ENCODE results near the gene MORN3.
"Not testable (repeated sequence)": the region's sequence is repeated elsewhere in the genome, so short reads cannot be mapped to it uniquely, and the experiment has no call there.

Gene MORN3

DNA sequence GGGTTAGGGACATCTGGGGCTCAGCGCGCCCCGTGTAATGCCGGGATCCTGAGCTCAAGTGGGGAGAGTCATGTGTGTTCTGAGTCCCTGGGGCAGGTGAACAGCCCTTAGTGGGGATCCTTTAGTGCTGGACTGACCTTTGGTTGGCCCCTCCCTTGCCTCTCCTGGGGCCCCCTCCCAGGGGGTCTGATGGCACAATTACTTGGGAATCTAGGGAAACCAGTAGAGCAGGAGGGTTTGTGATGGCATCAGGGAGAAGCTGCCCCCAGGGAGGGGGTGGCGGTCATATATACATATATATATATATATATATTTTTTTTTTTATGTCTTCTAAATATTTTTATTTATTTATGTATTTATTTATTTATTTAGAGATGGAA is at the start of gene MORN3:
Gene MORN3 (minus strand): TSS at position 134 of the 380 bp plus-strand sequence. CDS start 171 bp downstream, outside the sequence.
- H3K9me3 Mint-ChIP-seq = no peaks in the 10 kb centered on the region
- peaks cover 35% of the 10 kb centered on the region for H3K4me1 Mint-ChIP-seq (ENCODE audit: low read depth)
- peaks cover 6% of the 10 kb centered on the region for H3K36me3 Mint-ChIP-seq (ENCODE audit: low read depth)
- H3K4me3 Mint-ChIP-seq = no peak within 1 kb of the TSS
- no peaks in the 10 kb centered on the region for H3K27me3 Mint-ChIP-seq (ENCODE audit: low read depth)
- H3K27ac Mint-ChIP-seq = peak within 1 kb of the TSS; percentile 15

DNA sequence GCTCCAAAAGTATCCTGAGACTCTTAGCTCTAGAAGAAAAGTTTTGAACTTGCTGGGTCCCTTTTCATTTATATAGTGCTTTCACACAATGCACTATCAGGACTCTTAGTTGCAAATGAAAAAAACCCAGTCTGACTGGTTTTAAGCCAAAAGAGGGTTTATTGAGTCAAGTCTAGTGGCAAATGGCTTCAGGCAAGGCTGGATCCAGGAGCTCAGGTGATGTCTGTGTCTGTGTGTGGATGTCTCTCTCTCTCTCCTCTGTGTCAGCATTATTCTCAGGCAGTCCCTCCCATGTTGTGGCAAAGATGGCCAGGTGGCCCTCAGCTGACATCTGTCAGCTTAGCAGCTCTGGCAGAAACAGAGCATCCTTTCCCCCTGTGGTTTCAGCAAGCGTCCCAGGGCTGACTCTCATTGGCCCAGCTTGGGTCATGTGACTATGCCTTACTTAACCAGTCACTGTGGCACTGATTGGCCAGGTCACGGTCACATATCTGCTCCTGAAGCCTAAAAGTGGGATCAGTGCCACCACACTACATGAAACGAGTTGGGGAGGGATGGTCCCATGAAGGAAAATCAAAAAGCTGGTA is 49.3 kb upstream of the MORN3 start:
- Mint-ChIP-seq H3K9me3 (no peaks in the 10 kb centered on the region), H3K36me3 (ENCODE audit: low read depth) (peaks cover 4% of the 10 kb centered on the region), H3K4me3 (no peak overlapping the region), H3K27me3 (ENCODE audit: low read depth) (no peaks in the 10 kb centered on the region), H3K27ac (no peak overlapping the region), H3K4me1 (ENCODE audit: low read depth) (peaks cover 10% of the 10 kb centered on the region)

DNA sequence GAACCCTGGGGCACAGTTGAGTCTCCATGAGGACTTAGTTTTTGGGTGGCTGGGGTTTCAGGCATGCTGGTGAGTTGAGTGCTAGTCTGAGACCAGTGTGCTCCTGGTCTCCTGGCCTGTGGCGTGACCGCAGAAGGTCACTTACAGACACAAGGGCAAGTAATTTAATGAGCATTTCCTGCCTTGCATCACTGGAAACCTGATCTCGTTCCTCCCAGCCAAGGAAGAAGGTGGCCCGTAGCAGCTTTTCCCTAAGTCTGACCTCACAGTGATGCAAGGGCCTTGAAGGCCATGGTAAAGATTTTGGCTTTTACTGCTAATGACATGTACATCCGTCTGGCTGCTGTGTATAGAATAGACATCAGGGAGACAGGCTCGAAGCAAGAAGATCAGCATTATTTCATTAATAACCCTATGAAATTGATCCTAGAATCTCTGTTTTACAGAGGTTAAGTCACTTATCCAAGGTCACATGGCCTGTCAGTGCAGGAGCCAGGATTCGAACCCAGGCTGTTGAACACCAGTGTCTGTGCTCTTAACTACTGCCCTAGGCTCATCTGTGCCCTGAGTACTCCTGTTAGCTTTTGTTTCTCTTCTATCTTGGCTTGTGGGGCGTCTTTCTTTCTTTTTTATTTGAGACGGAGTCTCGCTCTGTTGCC is 47.7 kb upstream of the MORN3 start:
- peaks cover 16% of the 10 kb centered on the region for H3K4me1 Mint-ChIP-seq (ENCODE audit: low read depth)
- H3K9me3 Mint-ChIP-seq = no peaks in the 10 kb centered on the region
- H3K36me3 Mint-ChIP-seq (ENCODE audit: low read depth) = peaks cover 4% of the 10 kb centered on the region
- H3K4me3 Mint-ChIP-seq = no peak overlapping the region
- H3K27me3 Mint-ChIP-seq (ENCODE audit: low read depth) = no peaks in the 10 kb centered on the region
- H3K27ac Mint-ChIP-seq = no peak overlapping the region

- H3K4me3 Mint-ChIP-seq = no peak overlapping the region
Measured at GRCh38 chr12:121715862-121716435, 46.5 kb upstream of the MORN3 start.

DNA sequence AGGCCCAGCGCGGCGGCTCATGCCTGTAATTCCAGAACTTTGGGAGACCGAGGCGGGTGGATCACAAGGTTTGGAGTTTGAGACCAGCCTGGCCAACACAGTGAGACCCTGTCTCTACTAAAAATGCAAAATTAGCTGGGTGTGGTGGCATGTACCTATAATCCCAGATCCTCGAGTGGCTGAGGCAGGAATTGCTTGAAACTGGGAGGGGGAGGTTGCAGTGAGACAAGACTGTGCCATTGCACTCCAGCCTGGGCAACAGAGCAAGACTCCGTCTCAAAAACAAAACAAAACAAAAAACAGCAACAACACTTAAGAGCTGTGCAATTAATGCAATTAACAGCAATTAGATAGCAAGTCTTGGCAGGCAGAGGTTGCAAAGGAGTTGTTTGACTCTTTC is 45.6 kb upstream of the MORN3 start:
- H3K4me3 Mint-ChIP-seq; H3K27ac Mint-ChIP-seq; H3K9me3 Mint-ChIP-seq; H3K36me3 Mint-ChIP-seq (ENCODE audit: low read depth); H3K27me3 Mint-ChIP-seq (ENCODE audit: low read depth): not testable (repeated sequence)
- H3K4me1 Mint-ChIP-seq (ENCODE audit: low read depth) = peaks cover 21% of the 10 kb centered on the region

More at GRCh38 chr12:121715862-121716435, 46.5 kb upstream of the MORN3 start:
- Mint-ChIP-seq H3K4me1 (ENCODE audit: low read depth) (peaks cover 21% of the 10 kb centered on the region), H3K36me3 (ENCODE audit: low read depth) (peaks cover 4% of the 10 kb centered on the region), H3K27me3 (ENCODE audit: low read depth) (no peaks in the 10 kb centered on the region), H3K9me3 (no peaks in the 10 kb centered on the region), H3K27ac (no peak overlapping the region)

GRCh38 chr12:121713793-121714192 is 44.3 kb upstream of the MORN3 start:
- Mint-ChIP-seq H3K27ac (peak overlapping the region; percentile 68), H3K9me3 (no peaks in the 10 kb centered on the region), H3K4me1 (ENCODE audit: low read depth) (peaks cover 20% of the 10 kb centered on the region), H3K4me3 (peak overlapping the region; percentile 78), H3K27me3 (ENCODE audit: low read depth) (peaks cover 4% of the 10 kb centered on the region), H3K36me3 (ENCODE audit: low read depth) (peaks cover 2% of the 10 kb centered on the region)

GRCh38 chr12:121713257-121713777 is 43.9 kb upstream of the MORN3 start:
- Mint-ChIP-seq H3K27me3 (ENCODE audit: low read depth) (peaks cover 4% of the 10 kb centered on the region), H3K36me3 (ENCODE audit: low read depth) (peaks cover 1% of the 10 kb centered on the region), H3K4me1 (ENCODE audit: low read depth) (peaks cover 18% of the 10 kb centered on the region), H3K9me3 (no peaks in the 10 kb centered on the region), H3K4me3 (peak overlapping the region; percentile 78), H3K27ac (peak overlapping the region; percentile 68)

DNA sequence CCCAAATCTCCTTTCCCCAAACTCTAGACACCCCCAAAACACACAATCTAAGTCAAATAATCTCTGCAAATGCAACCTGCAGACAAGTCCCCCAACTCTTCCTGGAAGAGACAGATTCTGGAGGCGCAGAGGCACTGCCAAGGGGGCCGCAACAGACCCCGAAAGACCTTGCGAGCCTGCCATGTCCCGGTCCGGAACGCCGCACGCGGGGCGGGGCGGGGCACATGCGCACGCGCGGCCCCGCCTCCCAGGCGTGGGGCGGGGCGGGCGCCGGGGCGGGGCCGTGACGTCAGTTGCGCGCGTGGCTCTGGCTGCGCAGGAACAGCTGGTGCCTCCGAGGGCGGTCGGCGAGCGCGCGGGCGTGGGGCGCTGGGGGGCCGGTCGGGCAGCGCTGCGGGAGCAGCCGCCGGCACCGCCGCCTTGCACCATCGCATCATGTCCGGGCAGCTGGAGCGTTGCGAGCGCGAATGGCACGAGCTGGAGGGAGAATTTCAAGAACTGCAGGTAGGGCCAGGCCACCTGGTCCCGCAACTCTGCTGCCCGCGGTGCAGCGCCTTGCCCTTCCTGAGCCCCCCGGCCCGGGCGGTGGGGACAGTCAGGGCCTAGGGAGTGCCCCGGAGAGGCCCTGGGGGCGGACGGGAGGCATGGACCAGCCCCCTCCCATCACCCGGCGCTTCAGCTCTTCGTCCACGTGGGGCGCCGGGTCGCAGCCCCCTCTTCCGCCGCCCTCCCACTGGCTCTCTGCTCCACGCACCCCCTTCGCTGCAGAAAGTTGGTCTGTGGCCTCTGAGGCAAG is 43.2 kb upstream of the MORN3 start, which contains the start of gene TMEM120B:
Gene TMEM120B (plus strand): TSS at position 292 of the 796 bp plus-strand sequence. CDS start 144 bp downstream, at position 436.
- H3K4me1 Mint-ChIP-seq (ENCODE audit: low read depth) = peaks cover 18% of the 10 kb centered on the region
- peak within 1 kb of the TSS; percentile 90 for H3K4me3 Mint-ChIP-seq
- H3K27me3 Mint-ChIP-seq (ENCODE audit: low read depth) = peaks cover 4% of the 10 kb centered on the region
- peak within 1 kb of the TSS; percentile 92 for H3K27ac Mint-ChIP-seq
- peaks cover 1% of the 10 kb centered on the region for H3K36me3 Mint-ChIP-seq (ENCODE audit: low read depth)
- no peaks in the 10 kb centered on the region for H3K9me3 Mint-ChIP-seq

DNA sequence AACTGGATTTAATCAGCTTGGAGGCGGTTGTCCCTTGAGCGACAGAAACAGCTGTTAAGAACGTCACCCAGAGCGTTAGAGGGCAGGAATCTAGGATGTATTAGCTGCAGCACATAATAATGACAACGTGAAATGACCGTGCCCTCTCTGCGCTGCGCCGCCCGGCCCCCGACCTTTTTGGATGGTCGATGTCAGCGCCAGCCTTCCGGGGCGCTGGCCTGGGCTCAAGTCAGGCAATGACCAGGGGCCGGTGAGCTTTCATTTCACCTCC is 42.7 kb upstream of the MORN3 start:
- H3K4me1 Mint-ChIP-seq (ENCODE audit: low read depth) = peaks cover 16% of the 10 kb centered on the region
- peaks cover 4% of the 10 kb centered on the region for H3K27me3 Mint-ChIP-seq (ENCODE audit: low read depth)
- peak overlapping the region; percentile 90 for H3K4me3 Mint-ChIP-seq
- no peaks in the 10 kb centered on the region for H3K9me3 Mint-ChIP-seq
- peaks cover 1% of the 10 kb centered on the region for H3K36me3 Mint-ChIP-seq (ENCODE audit: low read depth)
- peak overlapping the region; percentile 92 for H3K27ac Mint-ChIP-seq

DNA sequence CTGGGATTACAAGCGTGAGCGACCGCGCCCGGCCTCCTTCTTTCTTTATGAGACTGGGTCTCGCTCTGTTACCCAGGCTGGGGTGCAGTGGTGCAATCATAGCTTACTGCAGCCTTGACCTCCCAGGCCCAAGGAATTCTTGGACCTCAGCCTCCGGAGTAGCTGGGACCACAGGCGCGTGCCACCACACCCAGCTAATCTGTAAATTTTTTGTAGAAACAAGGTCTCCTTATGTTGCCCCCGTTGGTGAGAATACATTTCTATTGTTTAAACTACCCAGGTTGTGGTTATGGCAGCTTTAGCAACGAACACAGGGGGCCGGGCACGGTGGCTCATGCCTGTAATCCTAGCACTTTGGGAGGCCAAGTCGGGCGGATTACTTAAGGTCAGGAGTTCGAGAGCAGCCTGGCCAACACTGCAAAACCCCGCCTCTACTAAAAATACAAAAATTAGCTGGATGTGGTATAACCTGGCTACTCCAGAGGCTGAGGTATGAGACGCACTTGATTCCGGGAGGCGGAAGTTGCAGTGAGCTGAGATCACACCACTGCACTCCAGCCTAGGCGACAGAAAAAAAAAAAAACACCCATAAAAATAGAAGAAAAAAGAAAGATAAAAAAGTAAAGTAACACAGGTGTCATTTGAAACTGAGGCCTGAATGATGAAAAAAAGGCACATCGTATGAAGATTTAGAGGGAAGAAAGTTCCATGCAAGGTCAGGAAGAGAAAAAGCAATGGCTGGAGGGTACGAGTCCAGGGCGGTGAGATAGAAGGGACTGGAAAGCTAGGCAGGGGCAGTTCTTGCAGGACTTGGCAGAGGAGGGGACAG is 42.1 kb upstream of the MORN3 start:
- peaks cover 4% of the 10 kb centered on the region for H3K27me3 Mint-ChIP-seq (ENCODE audit: low read depth)
- H3K27ac Mint-ChIP-seq = peak overlapping the region; percentile 92
- H3K36me3 Mint-ChIP-seq (ENCODE audit: low read depth) = peaks cover 1% of the 10 kb centered on the region
- no peaks in the 10 kb centered on the region for H3K9me3 Mint-ChIP-seq
- H3K4me1 Mint-ChIP-seq (ENCODE audit: low read depth) = peaks cover 16% of the 10 kb centered on the region
- peak overlapping the region; percentile 90 for H3K4me3 Mint-ChIP-seq

GRCh38 chr12:121709478-121709961 is 40.1 kb upstream of the MORN3 start:
- no peaks in the 10 kb centered on the region for H3K9me3 Mint-ChIP-seq
- no peak overlapping the region for H3K4me3 Mint-ChIP-seq
- no peak overlapping the region for H3K27ac Mint-ChIP-seq
- H3K36me3 Mint-ChIP-seq (ENCODE audit: low read depth) = no peaks in the 10 kb centered on the region
- peaks cover 16% of the 10 kb centered on the region for H3K4me1 Mint-ChIP-seq (ENCODE audit: low read depth)
- H3K27me3 Mint-ChIP-seq (ENCODE audit: low read depth) = peaks cover 4% of the 10 kb centered on the region

DNA sequence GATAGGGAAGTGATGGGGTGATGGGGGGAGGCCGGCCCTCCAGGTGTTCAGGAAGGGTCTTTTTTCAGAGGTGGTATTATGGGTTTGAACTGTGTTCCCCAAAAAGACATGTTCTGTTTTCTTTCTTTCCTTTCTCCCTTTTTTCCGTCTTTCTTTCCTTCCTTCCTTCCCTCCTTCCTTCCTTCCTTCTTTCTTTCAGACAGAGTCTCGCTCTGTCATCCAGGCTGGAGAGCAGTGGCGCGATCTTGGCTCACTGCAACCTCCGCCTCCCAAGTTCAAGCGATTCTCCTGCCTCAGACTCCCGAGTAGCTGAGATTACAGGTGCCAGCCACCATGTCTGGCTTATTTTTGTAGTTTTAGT is 39.6 kb upstream of the MORN3 start:
- H3K27ac Mint-ChIP-seq; H3K27me3 Mint-ChIP-seq (ENCODE audit: low read depth); H3K4me3 Mint-ChIP-seq; H3K36me3 Mint-ChIP-seq (ENCODE audit: low read depth); H3K9me3 Mint-ChIP-seq: not testable (repeated sequence)
- peaks cover 16% of the 10 kb centered on the region for H3K4me1 Mint-ChIP-seq (ENCODE audit: low read depth)

DNA sequence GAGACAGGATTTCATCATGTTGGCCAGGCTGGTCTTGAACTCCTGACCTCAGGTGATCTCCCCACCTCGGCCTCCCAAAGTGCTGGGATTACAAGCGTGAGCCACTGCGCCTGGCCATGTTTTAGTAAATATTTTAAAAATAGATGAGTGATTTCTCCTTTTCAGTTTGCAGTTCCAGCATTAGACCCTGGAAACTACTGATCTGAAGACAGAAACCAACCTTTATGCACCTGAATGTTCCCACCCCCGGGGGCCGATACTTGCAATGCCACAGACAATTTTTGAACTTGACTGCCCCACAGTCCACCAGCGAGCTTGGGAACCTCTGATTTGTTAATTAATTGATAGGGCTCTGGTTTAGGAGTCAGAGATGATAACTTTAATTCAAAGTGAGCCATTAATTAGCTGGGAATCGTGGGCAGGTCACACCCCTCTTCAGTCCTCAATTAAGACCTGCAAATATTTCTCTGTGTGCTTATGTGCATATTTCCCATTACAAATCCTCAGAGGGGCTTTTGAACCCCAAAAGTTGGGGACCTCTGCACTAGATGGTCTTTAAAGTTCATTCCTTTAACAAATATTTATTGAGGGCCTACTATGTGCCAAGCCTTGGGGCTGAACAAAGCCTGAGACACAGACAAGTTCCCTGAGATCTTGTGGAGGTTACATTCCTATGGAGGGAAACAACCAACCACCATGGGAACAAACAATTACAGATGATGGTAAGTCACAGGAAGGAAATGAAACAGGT is 39.0 kb upstream of the MORN3 start:
- H3K36me3 Mint-ChIP-seq (ENCODE audit: low read depth) = no peaks in the 10 kb centered on the region
- H3K9me3 Mint-ChIP-seq = no peaks in the 10 kb centered on the region
- H3K4me1 Mint-ChIP-seq (ENCODE audit: low read depth) = peaks cover 11% of the 10 kb centered on the region
- no peak overlapping the region for H3K27ac Mint-ChIP-seq
- no peak overlapping the region for H3K4me3 Mint-ChIP-seq
- peaks cover 4% of the 10 kb centered on the region for H3K27me3 Mint-ChIP-seq (ENCODE audit: low read depth)

All from T-helper 1 cell treated with Interleukin-12 subunit alpha and Interleukin-12 subunit beta and Interleukin-4 antibody, amounts not matched to agents 30 μg/mL and 1 μg/mL, for 36 hours (primary cell).